OCI-LY1 (cell line): ENCODE results near the gene ARHGAP18.

Source experiments
- CTCF ChIP-seq: fragments of 200-600 bp; sonication (generic), shearing (Covaris generic); IDR thresholded peaks from 2 replicates; pipeline ENCODE4 v1.5.1; 2017; ENCODE audit warnings: mild to moderate bottlenecking, antibody characterized with exemption, low read length, moderate library complexity, mixed read lengths
- EZH2 ChIP-seq: fragments of 200-600 bp; sonication (generic), shearing (Covaris generic); IDR thresholded peaks from 2 replicates; pipeline ENCODE4 v1.8.0; 2017; ENCODE audit warnings: borderline replicate concordance, mixed run types, mild to moderate bottlenecking, antibody characterized with exemption, low read length, moderate library complexity, mixed read lengths

- TF ChIP-seq CTCF (no peak), EZH2 (no peak)
Measured at GRCh38 chr6:129713806-129714333, 3.9 kb upstream of the ARHGAP18 start.
